SK-N-DZ (cell line): ENCODE results near the gene ITPR3. TPM values are rescaled to one million over a fixed set of nuclear protein-coding genes. Genes with fewer than 3 reads are reported as not detected.

Experiments used
- DNase-seq: peaks from one replicate; pipeline ENCODE4 v3.0.0-alpha.2; 2015; ENCODE audit warnings: low spot score
- polyA plus RNA-seq, 2 experiments: library from polyadenylated mRNA; depleted of rRNA; stranded (reverse); fragments of >200 nt; gene quantifications; 2 replicates each; pipeline ENCODE4 v1.2.3, GENCODE V29; 2014

ITPR3 gene
- not detected in 2 replicates for polyA plus RNA-seq (2014; cell fraction: cytosol; rRNA removed)
- 0.06 TPM in 1 of 2 replicates, not detected in the other for polyA plus RNA-seq (2014; cell fraction: nucleus; rRNA removed)

GRCh38 chr6:33620856-33621710 lies at the start of gene ITPR3:
Gene ITPR3, plus strand, starts transcription at chr6:33621322. Its CDS starts 281 bp downstream, at chr6:33621603.
- DNase-seq: no peak

DNA sequence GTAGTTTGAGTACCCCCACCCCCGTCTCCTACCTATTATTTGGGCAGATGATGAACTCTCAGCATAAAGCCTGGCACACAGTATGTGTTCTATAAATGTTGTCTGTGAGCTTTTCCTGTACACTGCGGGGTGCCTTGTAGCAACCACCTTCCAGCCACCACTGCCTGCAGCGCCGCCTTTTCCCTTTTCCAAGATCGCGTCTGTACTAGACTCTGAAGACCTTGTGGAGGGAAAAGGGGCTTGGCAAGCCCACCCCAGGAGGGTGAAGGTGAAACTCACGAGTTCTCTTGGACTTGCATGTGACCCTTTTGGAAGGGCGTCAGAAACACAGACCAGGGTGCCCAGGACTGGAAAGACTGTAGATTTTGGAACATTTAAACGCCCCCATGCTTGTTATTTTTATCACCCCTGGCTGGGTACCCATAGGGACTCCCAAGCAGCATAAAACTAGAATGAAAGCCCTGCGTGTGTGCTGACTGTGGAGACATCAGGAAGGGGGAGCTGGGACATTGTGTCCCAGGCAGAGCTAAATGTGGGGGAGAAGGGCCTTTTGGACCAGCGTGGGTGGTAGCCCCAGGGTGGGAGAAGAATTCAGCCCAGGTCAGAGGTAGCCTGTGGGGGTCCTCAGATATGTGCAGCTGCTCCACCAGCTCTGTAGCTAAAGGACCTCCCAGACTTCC lies 49.3 kb upstream of the ITPR3 start:
- no peak for DNase-seq

- no peak for DNase-seq
Observed at GRCh38 chr6:33575211-33575610, 45.9 kb upstream of the ITPR3 start.

GRCh38 chr6:33576668-33577067 lies 44.5 kb upstream of the ITPR3 start:
- no peak for DNase-seq

- no peak for DNase-seq
Observed at GRCh38 chr6:33577106-33577535, 44.0 kb upstream of the ITPR3 start.

GRCh38 chr6:33577718-33578117 lies 43.4 kb upstream of the ITPR3 start:
- DNase-seq: no peak

- DNase-seq: no peak
Observed at GRCh38 chr6:33578164-33578563, 43.0 kb upstream of the ITPR3 start.

DNA sequence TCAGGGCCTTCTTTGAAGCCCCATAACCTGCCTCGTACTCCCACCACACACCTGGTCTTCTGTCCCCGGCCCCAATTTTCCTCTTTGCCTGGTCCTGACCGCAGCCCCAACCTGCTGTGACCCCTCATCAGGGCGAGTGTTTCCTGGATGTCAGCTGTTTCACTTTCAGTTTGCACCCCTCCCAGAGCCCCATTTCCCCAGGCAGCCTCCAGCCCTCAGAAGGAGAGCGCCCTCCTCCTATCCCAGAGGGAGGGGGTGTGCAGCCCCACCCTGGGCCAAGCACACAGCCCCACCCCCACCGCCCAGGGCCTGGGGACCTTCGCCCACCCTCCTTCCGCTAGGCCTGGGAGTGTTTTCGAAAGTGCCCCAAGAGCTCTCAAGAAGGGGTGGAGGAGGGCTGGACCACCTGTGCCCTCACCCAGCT lies 42.5 kb upstream of the ITPR3 start:
- DNase-seq: no peak

DNA sequence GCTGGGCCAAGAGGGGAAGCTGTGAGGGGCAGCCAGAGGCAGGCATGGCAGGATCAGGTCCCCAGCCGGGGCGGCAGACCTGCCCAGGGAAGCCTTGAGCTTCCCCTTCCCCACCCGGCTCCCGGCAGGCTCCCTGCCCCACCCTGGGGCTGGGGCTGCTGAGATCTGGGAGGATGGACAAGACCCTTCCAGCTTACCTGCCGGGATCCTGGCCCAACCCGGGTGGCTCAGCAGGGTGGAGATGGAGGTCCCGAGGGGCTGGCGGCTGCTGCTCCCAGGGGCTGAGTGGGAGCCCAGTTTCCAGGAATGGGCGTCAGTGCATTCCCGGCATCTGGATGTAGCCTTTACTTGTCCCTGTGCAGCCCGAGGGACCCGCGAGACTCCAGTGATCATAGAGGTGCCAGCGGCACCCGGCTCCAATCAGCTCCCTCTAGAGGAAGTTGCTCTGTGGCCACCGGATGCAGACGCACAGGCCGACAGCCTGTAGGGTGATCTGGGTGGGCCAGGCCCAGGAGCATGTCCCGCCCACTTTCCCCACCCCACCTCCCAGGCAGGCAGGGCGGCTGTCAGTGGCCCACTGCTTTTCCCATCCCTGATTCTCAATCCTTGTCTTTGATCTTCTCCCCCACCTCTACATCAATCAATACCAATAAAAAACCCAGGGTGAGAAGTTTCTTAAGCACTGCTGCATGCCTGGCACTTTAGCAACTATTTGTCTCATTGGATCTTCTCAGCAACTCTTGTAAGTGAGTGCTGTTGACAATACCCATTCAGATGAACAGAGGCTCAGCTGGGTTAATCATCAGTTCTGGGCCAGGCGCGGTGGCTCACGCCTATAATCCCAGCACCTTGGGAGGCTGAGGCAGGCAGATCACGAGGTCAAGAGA lies 41.1 kb upstream of the ITPR3 start, which contains the start of gene BAK1:
Gene BAK1, minus strand, starts transcription at position 449 of the 887 bp plus-strand sequence. CDS start 2,672 bp downstream, outside the sequence.
- peak; percentile 93 for DNase-seq

DNA sequence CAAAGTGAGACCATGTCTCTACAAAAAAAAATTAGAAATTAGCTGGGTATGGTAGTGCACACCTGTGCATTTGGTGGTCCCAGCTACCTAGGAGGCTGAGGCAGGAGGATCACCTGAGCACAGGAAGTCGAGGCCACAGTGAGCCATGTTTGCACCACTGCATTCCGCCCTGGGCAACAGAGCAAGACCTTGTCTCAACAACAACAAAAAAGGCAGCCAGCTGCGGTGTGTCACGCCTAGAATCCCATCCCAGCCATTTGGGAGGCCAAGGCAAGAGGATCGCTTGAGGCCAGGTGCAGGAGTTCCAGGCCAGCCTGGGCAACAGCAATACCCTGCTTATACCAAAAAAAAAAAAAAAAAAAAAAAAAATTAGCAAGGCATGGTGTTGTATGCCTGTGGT lies 39.9 kb upstream of the ITPR3 start:
- DNase-seq: no peak

GRCh38 chr6:33583591-33584155 lies 37.4 kb upstream of the ITPR3 start:
- DNase-seq: peak; percentile 55

DNA sequence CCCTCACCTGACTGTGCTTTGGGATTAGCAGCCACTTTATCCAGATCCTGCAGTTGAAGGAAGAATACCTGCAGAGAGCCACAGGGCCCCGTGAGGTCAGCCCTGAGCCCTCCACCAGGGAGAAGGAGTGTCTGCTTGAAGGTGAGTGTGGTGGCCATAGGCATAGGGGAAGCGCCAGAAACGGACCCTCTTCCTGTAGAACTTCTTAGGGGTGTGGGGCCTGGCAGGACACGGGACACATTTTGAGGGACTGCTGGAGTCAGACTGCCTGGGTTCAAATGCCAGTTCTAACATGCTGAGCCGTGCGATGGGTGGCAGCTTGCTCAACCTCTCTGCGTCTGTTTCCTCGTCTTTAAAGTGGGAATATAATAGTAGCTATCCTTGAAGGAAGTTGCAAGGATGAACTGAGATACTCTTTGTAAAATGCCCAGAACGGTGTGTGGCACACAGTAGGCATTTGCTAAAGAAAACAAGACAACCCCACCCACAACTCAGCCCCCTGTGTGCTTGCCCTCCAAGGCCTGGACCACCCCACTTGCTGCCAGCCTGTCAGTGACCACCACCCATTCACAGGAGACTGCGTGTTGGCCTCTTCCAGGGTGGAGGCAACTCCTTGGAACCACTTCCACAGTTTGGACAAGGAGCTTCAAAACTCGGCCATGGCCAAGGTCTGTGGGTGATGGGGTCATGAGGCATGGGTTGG lies 36.3 kb upstream of the ITPR3 start:
- DNase-seq: no peak

- DNase-seq: peak; percentile 82
Observed at GRCh38 chr6:33585403-33586107, 35.6 kb upstream of the ITPR3 start.

- DNase-seq: no peak
Observed at GRCh38 chr6:33586108-33586640, 34.9 kb upstream of the ITPR3 start.

- DNase-seq: no peak
Observed at GRCh38 chr6:33587529-33587928, 33.6 kb upstream of the ITPR3 start.

DNA sequence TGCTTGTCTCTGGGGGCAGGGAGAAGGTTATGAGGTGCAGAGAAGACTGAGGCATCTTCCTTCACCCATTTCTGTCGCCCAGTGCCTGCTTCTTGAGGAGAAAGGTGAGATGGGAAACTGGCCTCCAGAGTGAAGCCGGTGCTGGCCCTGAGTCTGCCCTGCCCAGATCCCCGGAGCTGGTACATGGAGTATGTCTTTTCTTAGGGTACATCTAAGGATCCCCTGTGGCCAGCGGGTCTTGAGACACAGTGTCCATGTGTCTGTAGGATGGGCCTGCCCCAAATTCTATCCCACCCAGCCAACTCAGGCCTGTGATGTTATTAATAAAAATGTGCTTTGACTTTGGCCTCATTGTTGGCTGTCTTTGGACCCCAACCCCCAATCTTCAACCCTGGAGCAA lies 32.2 kb upstream of the ITPR3 start:
- DNase-seq: no peak

- no peak for DNase-seq
Observed at GRCh38 chr6:33589392-33589730, 31.8 kb upstream of the ITPR3 start.

DNA sequence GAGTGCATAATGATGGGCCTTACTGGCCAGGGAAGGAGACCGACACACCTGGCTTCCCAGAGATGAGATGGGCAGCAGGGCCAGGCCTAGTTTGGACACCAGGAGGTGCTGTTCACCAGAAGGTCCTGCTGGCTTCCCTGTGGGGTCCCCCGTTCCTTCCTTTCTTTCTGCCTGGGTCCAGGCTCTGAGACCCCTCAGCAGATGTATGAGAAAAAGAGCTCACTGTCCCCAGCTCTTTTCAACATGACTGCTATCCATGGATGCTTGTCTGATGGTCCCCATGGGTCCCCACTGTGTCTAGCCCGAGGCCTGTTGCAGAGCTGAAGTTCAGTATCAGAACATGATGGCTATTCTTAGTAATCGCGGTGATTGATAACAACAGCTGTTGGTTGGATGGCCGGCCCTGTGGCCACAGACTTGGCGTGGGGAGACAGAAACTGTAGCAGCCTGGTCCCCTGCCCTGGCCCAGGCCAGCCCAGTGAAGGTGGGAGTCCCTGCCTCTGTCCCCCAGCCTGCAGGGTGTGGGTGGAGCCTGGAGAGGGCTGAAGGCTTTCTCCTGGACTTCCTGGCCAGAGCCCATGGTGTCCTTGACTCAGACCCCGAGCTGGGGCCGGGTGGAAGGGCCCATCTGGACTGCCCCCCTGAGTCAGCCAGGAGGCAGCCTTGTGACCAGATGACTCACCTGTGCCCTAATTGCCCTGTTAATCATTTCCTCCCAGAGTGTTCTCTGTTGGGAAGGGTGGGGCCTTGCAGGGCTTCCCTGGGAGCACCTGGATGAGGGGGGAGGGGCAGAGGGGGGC lies 31.2 kb upstream of the ITPR3 start:
- DNase-seq: no peak
